Amniotic epithelial cell (primary cell): ENCODE data around the gene UTY.

Experiments used
- DNase-seq: peaks from one replicate; pipeline ENCODE4 v3.0.0-alpha.2; 2010; ENCODE audit warnings: low read depth

UTY gene

GRCh38 chrY:13479828-13480227 is at the start of gene UTY:
Gene UTY, minus strand, starts transcription at chrY:13480033. Its CDS starts 368 bp downstream, at chrY:13479665.
- peak; percentile 95 for DNase-seq

GRCh38 chrY:13520474-13520873 is 40.6 kb upstream of the UTY start:
- no peak for DNase-seq

- DNase-seq, result peak; percentile 2
Measured at GRCh38 chrY:13501215-13501614, 21.4 kb upstream of the UTY start.

- no peak for DNase-seq
Measured at GRCh38 chrY:13493737-13494136, 13.9 kb upstream of the UTY start.

- DNase-seq, result no peak
Measured at GRCh38 chrY:13492408-13492807, 12.6 kb upstream of the UTY start.

- DNase-seq, result no peak
Measured at GRCh38 chrY:13488738-13489137, 8.9 kb upstream of the UTY start.

GRCh38 chrY:13479121-13479711 is 617 bp downstream of the UTY start:
- DNase-seq, result peak; percentile 36

GRCh38 chrY:13478126-13478785 is 1.6 kb downstream of the UTY start:
- DNase-seq, result peak; percentile 76

- DNase-seq, result peak; percentile 13
Measured at GRCh38 chrY:13474997-13475396, 4.8 kb downstream of the UTY start.

GRCh38 chrY:13451572-13451971 is 28.3 kb downstream of the UTY start:
- DNase-seq, result no peak

- DNase-seq, result no peak
Measured at GRCh38 chrY:13450596-13451130, 29.2 kb downstream of the UTY start.

GRCh38 chrY:13445566-13445965 is 34.3 kb downstream of the UTY start:
- DNase-seq, result peak; percentile 51

GRCh38 chrY:13443146-13443545 is 36.7 kb downstream of the UTY start:
- peak; percentile 65 for DNase-seq

- no peak for DNase-seq
Measured at GRCh38 chrY:13440811-13441210, 39.0 kb downstream of the UTY start.

- DNase-seq, result peak; percentile 44
Measured at GRCh38 chrY:13435968-13436937, 43.6 kb downstream of the UTY start.

- peak; percentile 75 for DNase-seq
Measured at GRCh38 chrY:13435206-13435967, 44.4 kb downstream of the UTY start.

GRCh38 chrY:13432293-13433025 is 47.4 kb downstream of the UTY start:
- DNase-seq, result no peak

GRCh38 chrY:13429551-13429950 is 50.3 kb downstream of the UTY start:
- DNase-seq, result no peak

- DNase-seq, result peak; percentile 62
Measured at GRCh38 chrY:13423281-13423732, 56.5 kb downstream of the UTY start.

- DNase-seq, result no peak
Measured at GRCh38 chrY:13416869-13417661, 62.8 kb downstream of the UTY start.
